CD4-positive, alpha-beta memory T cell (primary cell): ENCODE results near the gene RBM22. TPM values are rescaled to one million over a fixed set of nuclear protein-coding genes. Genes with fewer than 3 reads are reported as not detected.

Experiments
- CTCF ChIA-PET: fragments of 350-600 bp; sonication (Branson Sonifier 250); formaldehyde crosslinking; loops from one replicate; lab custom pipeline; 2021; ENCODE audit warnings: inconsistent platforms; ENCODE audit not compliant: partially characterized antibody; lab: Charles Lee
- POLR2A ChIA-PET: fragments of 350-600 bp; sonication (Branson Sonifier 250); formaldehyde crosslinking; loops from one replicate; lab custom pipeline; 2021; ENCODE audit not compliant: partially characterized antibody; lab: Charles Lee
- DNase-seq, 5 donors: peaks; one replicate each; pipeline versions ENCODE4 v3.0.0 to v3.0.0-alpha.2; 2020 to 2022; ENCODE audit warnings: mixed read lengths in 1 of 5
- H3K27ac ChIP-seq: one replicate; pipeline ENCODE4 v1.7.0; 2013; ENCODE audit warnings: low read depth, low read length
- H3K27me3 ChIP-seq: 2 replicates; pipeline ENCODE4 v1.7.0; 2013; ENCODE audit warnings: mild to moderate bottlenecking, low read length, moderate library complexity; ENCODE audit not compliant: insufficient read depth
- H3K36me3 ChIP-seq: 2 replicates; pipeline ENCODE4 v1.7.0; 2013; ENCODE audit warnings: mild to moderate bottlenecking, low read length, moderate library complexity; ENCODE audit not compliant: insufficient read depth
- H3K4me1 ChIP-seq: 2 replicates; pipeline ENCODE4 v1.7.0; 2013; ENCODE audit warnings: mild to moderate bottlenecking, low read length, moderate library complexity; ENCODE audit not compliant: insufficient read depth
- H3K4me3 ChIP-seq, 2 donors: one replicate each; pipeline ENCODE4 v1.7.0; 2013; ENCODE audit warnings: low read length in 2 of 2, mild to moderate bottlenecking in 1 of 2
- H3K9me3 ChIP-seq, 2 donors: one replicate each; pipeline ENCODE4 v1.7.0; 2013; ENCODE audit warnings: low read length in 2 of 2, control low read depth in 1 of 2; ENCODE audit not compliant: control insufficient read depth in 1 of 2
- H3K27ac Mint-ChIP-seq, 7 donors: one replicate each; pipeline ENCODE4 v1.8.0; 2020 to 2021; ENCODE audit warnings: mixed read lengths in 7 of 7, mild to moderate bottlenecking in 6 of 7, inconsistent platforms in 3 of 7, moderate library complexity in 3 of 7
- H3K27me3 Mint-ChIP-seq, 2 donors: one replicate each; pipeline ENCODE4 v1.8.0; 2020 to 2021; ENCODE audit warnings: mixed read lengths in 2 of 2
- H3K36me3 Mint-ChIP-seq, 2 donors: one replicate each; pipeline ENCODE4 v1.8.0; 2020 to 2021; ENCODE audit warnings: mixed read lengths in 2 of 2, inconsistent platforms in 1 of 2, mild to moderate bottlenecking in 1 of 2
- H3K4me1 Mint-ChIP-seq, 4 donors: one replicate each; pipeline ENCODE4 v1.8.0; 2020 to 2021; ENCODE audit warnings: mixed read lengths in 4 of 4, mild to moderate bottlenecking in 1 of 4
- H3K4me3 Mint-ChIP-seq, 8 donors: one replicate each; pipeline ENCODE4 v1.8.0; 2020 to 2021; ENCODE audit warnings: mixed read lengths in 8 of 8, mild to moderate bottlenecking in 7 of 8, moderate library complexity in 6 of 8, inconsistent platforms in 3 of 8
- H3K9me3 Mint-ChIP-seq, 8 donors: one replicate each; pipeline ENCODE4 v1.8.0; 2020 to 2021; ENCODE audit warnings: mixed read lengths in 8 of 8, mild to moderate bottlenecking in 5 of 8, inconsistent platforms in 3 of 8, moderate library complexity in 1 of 8
- intact Hi-C: fragments of 100-400 bp; cut with micrococcal nuclease; formaldehyde crosslinking; loops from one replicate; pipeline ENCODE4 v1.15.1; 2023
- polyA plus RNA-seq, 2 donors: library from polyadenylated mRNA; unstranded; fragments of 300-500 nt; fragmentation: Illumina TruSeq; gene quantifications; one replicate each; pipeline ENCODE4 v1.2.3, GENCODE V29; 2021
- total RNA-seq, 2 experiments: library from RNA; stranded (reverse); gene quantifications; one replicate each; pipeline ENCODE4 v1.2.3, GENCODE V29; 2021

The RBM22 gene
- total and polyA plus RNA-seq, 4 experiments from 2014 or later, result 52.4 to 91.2 (median 80.2) TPM

DNA sequence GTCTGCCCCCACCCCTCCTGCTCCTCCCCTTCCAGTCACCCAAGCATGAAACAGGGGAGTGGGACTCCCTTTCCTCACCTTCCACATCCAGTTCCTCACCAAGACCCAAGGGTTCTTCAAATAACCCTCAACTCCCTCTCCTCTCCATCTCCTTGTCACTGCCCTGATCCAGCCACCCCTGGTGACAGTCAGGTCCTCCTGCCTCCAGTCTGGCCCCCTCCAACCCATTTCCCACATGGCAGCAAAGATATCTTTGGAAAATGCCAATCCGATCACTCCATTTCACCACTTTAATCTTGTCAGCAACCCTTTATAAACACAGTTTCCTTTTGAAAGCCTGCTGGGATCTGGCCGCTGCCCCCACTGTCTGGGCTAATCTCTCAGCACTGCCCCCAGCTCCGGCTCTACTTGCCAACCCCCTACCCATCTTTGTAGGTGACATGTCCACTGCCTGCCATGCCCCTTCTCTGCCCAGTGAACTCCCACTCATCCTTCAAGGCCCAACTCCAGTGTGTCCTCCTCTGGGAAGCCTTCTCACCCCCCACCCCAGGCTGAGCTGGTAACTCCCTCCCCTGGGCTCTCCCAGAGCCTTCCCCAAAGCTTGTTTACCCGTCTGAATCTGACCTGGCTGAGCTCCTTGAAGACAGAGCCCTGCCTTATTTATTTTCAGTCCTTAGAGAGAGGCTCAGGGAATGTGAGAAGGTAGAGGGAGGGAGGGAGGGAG is 40.6 kb downstream of the RBM22 start:
- no peak overlapping the region for H3K27ac ChIP-seq
- H3K36me3 Mint-ChIP-seq, result no peaks in the 10 kb centered on the region
- H3K4me3 ChIP-seq, result no peak overlapping the region
- intact Hi-C loops, result no loop called here
- H3K36me3 ChIP-seq, result no peaks in the 10 kb centered on the region
- H3K27me3 Mint-ChIP-seq, result peaks cover 7% of the 10 kb centered on the region in 2 donors
- ChIA-PET CTCF (interaction anchor here (2.1 kb wide), 1 partner anchor 119 kb away, joined by 5 read pairs; the partner anchor contains the start of gene SMIM3), POLR2A (no interaction called here)
- peaks cover 12% of the 10 kb centered on the region for H3K4me1 ChIP-seq
- no peaks in the 10 kb centered on the region for H3K27me3 ChIP-seq
- no peak for DNase-seq
- H3K9me3 ChIP-seq, result no peaks in the 10 kb centered on the region
- H3K9me3 Mint-ChIP-seq, result peaks cover 0 to 2% (median 0%) of the 10 kb centered on the region in 8 donors
- no peak overlapping the region for H3K27ac Mint-ChIP-seq
- peaks cover 3 to 12% (median 7%) of the 10 kb centered on the region in 4 donors for H3K4me1 Mint-ChIP-seq
- no peak overlapping the region for H3K4me3 Mint-ChIP-seq

DNA sequence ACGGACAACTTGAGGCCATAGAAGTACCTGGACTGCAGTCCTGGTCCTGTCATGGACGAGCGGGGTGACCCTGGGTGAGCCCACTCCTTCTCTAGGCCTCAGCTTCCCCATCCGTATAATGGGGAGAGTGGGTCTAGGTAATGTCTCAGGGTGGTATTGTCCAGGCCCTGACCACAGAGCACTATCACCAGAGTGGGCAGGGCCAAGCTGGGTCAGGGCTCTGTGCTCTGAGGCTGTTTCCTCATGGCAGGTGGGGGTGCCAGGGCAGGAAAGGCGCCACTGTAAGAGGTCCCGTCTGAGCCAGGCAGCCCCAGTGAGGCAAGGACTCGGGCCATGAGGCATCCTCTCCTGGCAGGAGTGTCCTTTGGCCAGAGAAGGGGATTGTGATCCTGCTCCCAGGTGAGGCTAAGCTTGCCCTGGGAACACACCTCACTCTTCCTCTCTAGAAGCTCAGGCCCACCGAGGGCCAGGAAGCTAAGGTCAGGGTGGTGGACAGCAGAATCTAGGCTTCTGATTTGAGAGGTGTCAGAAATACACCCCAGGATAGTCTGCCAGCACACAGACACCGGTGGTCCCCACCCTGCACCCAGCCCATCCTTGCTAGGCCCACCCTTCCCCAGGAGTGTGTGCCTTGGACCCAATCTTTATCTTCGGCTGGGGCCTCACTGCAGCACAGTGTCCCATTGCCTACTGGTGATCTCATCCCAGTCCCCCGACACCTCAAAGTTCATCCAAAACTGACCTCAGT is 41.3 kb downstream of the RBM22 start:
- Histone ChIP-seq H3K36me3 (no peaks in the 10 kb centered on the region), H3K27me3 (no peaks in the 10 kb centered on the region), H3K4me3 (no peak overlapping the region), H3K4me1 (peaks cover 12% of the 10 kb centered on the region), H3K9me3 (no peaks in the 10 kb centered on the region), H3K27ac (no peak overlapping the region)
- H3K36me3 Mint-ChIP-seq, result no peaks in the 10 kb centered on the region
- H3K4me1 Mint-ChIP-seq, result peaks cover 3 to 12% (median 7%) of the 10 kb centered on the region in 4 donors
- no peak overlapping the region for H3K27ac Mint-ChIP-seq
- ChIA-PET CTCF (no interaction called here), POLR2A (no interaction called here)
- H3K9me3 Mint-ChIP-seq, result peaks cover 0 to 2% (median 0%) of the 10 kb centered on the region in 8 donors
- DNase-seq, result no peak
- peaks cover 2 to 4% of the 10 kb centered on the region in 2 donors for H3K27me3 Mint-ChIP-seq
- no peak overlapping the region for H3K4me3 Mint-ChIP-seq
- intact Hi-C loops, result loop anchor here (5.0 kb wide), 1 partner anchor 118 kb away; the partner anchor contains the start of gene SMIM3

DNA sequence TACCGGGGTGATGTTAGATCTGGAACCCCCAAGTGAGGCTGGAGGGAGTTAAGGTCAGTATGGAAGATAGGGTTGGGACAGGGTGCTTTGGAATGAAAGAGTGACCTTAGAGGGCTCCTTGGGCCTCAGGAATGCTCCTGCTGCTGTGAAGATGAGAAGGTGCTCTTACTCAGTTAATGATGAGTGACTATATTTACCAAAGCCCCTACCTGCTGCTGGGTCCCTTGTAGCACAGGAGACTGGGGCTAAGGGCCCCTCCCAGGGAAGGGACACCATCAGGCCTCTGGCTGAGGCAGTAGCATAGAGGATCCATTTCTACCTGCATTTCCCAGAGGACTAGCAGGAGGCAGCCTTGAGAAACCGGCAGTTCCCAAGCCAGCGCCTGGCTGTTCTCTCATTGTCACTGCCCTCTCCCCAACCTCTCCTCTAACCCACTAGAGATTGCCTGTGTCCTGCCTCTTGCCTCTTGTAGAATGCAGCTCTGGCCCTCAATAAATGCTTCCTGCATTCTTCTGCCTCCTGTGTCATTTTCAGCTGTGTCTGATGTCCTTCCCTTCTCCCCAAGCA is 42.1 kb downstream of the RBM22 start:
- Mint-ChIP-seq H3K36me3 (no peaks in the 10 kb centered on the region), H3K27ac (peak overlapping the region in 2 of 7 donors; percentile 66 to 91), H3K4me1 (peaks cover 3 to 12% (median 9%) of the 10 kb centered on the region in 4 donors), H3K9me3 (peaks cover 0 to 2% (median 0%) of the 10 kb centered on the region in 8 donors), H3K27me3 (peaks cover 0 to 2% of the 10 kb centered on the region in 2 donors), H3K4me3 (peak overlapping the region in 3 of 8 donors; percentile 25 to 60 (median 39))
- Histone ChIP-seq H3K27me3 (no peaks in the 10 kb centered on the region), H3K36me3 (no peaks in the 10 kb centered on the region), H3K4me3 (no peak overlapping the region), H3K4me1 (peaks cover 12% of the 10 kb centered on the region), H3K9me3 (no peaks in the 10 kb centered on the region), H3K27ac (no peak overlapping the region)
- ChIA-PET CTCF (interaction anchor here (1.9 to 2.3 kb wide), 2 partner anchors 41 to 201 kb away, joined by 8 to 11 read pairs; partner anchors contain the start of gene RBM22), POLR2A (no interaction called here)
- intact Hi-C loops, result loop anchor here (5.0 kb wide), 1 partner anchor 119 kb away; the partner anchor contains the start of gene SMIM3
- no peak for DNase-seq

DNA sequence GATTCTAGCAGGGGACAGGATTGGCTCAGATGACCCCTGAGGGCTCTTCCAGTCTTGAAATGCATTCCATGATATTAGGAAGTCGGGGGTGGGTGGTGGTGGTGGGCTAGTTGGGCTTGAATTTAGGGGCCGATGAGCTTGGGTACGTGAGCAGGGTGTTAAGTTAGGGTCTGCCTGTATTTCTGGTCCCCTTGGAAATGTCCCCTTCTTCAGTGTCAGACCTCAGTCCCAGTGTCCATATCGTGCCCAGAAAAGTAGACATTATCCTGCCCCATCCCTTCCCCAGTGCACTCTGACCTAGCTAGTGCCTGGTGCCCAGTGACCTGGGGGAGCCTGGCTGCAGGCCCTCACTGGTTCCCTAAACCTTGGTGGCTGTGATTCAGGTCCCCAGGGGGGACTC is 42.7 kb downstream of the RBM22 start:
- no peaks in the 10 kb centered on the region for H3K27me3 ChIP-seq
- CTCF ChIA-PET, result interaction anchor here (1.5 to 4.9 kb wide), 5 partner anchors 42 to 208 kb away, joined by 7 to 34 read pairs (median 8); partner anchors contain the start of genes IRGM and RBM22
- H3K36me3 Mint-ChIP-seq, result no peaks in the 10 kb centered on the region
- no peak for DNase-seq
- intact Hi-C loops, result loop anchor here (5.0 kb wide), 1 partner anchor 119 kb away; the partner anchor contains the start of gene SMIM3
- H3K9me3 ChIP-seq, result no peaks in the 10 kb centered on the region
- peaks cover 0 to 2% of the 10 kb centered on the region in 2 donors for H3K27me3 Mint-ChIP-seq
- peaks cover 0 to 2% (median 0%) of the 10 kb centered on the region in 8 donors for H3K9me3 Mint-ChIP-seq
- POLR2A ChIA-PET, result interaction anchor here (1.2 to 1.9 kb wide), 2 partner anchors 42 to 593 kb away, joined by 3 to 8 read pairs; partner anchors contain the start of gene RBM22
- peak overlapping the region in 1 of 7 donors; percentile 47 for H3K27ac Mint-ChIP-seq
- H3K36me3 ChIP-seq, result no peaks in the 10 kb centered on the region
- no peak overlapping the region for H3K4me3 ChIP-seq
- H3K27ac ChIP-seq, result no peak overlapping the region
- peak overlapping the region in 4 of 8 donors; percentile 7 to 81 (median 54) for H3K4me3 Mint-ChIP-seq
- H3K4me1 Mint-ChIP-seq, result peaks cover 3 to 12% (median 9%) of the 10 kb centered on the region in 4 donors
- peaks cover 12% of the 10 kb centered on the region for H3K4me1 ChIP-seq

DNA sequence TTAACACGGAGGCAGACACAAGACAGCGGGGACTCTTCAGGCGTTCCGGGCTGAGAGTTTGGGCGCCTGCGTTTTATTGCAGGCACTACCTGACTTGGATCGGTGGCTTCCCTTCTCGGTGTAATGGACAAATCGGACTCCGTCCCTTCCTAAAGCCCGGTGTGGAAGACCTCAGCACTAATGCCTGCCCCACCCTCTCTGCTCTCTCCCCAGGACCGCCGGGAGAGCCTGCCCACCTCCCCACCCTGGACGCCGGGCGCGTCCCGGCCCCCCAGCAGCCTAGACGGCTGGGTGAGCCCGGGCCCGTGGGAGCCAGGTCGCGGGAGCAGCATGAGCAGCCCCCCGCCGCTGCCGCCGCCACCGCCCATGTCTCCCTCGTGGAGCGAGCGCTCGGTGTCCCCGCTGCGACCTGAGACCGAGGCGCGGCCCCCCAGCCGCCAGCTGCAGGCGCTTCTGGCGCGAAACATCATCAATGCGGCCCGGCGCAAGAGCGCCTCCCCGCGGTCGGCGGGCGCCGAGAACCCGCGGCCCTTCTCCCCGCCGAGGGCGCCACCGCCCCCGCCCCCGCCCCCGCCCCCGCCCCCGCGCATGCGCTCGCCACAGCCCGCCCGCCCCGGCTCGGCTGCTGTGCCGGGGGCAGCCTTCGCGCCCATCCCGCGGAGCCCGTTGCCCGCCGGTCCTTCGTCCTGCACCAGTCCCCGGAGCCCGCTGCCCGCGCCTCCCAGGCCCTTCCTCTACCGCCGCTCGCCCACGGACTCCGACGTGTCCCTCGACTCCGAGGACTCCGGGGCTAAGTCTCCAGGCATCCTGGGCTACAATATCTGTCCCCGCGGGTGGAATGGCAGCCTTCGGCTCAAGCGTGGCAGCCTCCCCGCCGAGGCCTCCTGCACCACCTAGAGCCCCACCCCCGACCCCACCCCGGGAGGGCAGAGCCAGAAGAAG is 44.4 kb downstream of the RBM22 start:
- H3K27me3 ChIP-seq, result no peaks in the 10 kb centered on the region
- Mint-ChIP-seq H3K4me1 (peaks cover 3 to 12% (median 9%) of the 10 kb centered on the region in 4 donors), H3K27me3 (no peaks in the 10 kb centered on the region), H3K36me3 (no peaks in the 10 kb centered on the region), H3K9me3 (peaks cover 0 to 2% (median 0%) of the 10 kb centered on the region in 8 donors), H3K27ac (peak overlapping the region in 6 of 7 donors; percentile 11 to 88 (median 70)), H3K4me3 (peak overlapping the region; percentile 81 to 92 (median 83))
- H3K4me3 ChIP-seq, result peak overlapping the region; percentile 17 to 56
- peaks cover 12% of the 10 kb centered on the region for H3K4me1 ChIP-seq
- peak; percentile 76 to 85 (median 84) for DNase-seq
- peak overlapping the region; percentile 28 for H3K27ac ChIP-seq
- no peaks in the 10 kb centered on the region for H3K9me3 ChIP-seq
- intact Hi-C loops, result loop anchor here (1.0 to 5.0 kb wide), 6 partner anchors 44 to 198 kb away; partner anchors contain the start of genes IRGM and SMIM3
- POLR2A ChIA-PET, result interaction anchor here (0.7 to 1.9 kb wide), 3 partner anchors 15 to 127 kb away, joined by 3 to 8 read pairs (median 3); partner anchors contain the start of gene RBM22
- CTCF ChIA-PET, result interaction anchor here (0.6 to 4.9 kb wide), 7 partner anchors 44 to 206 kb away, joined by 3 to 34 read pairs (median 4); partner anchors contain the start of genes RBM22 and SMIM3
- H3K36me3 ChIP-seq, result no peaks in the 10 kb centered on the region

DNA sequence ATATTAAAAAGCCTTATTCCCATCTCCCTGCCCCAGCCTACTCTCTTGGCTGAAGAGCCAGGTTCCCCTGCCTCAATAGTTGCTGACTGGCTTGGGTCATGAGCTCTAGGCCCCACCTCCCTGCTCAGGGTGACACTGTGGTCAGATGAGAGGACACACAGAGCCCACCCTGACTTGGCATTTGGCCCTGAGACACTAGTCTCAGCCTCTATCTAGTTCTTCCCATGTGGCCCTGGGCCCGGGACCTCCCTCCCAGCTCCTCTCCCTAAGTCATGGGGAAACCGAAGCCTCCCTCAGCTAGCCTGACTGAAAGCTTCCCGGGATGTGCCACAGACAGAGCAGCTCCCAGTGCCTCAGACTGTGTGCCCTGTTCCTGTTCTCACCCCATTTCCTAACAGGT is 45.6 kb downstream of the RBM22 start:
- Histone ChIP-seq H3K4me1 (peaks cover 12% of the 10 kb centered on the region), H3K27ac (no peak overlapping the region), H3K27me3 (no peaks in the 10 kb centered on the region), H3K9me3 (no peaks in the 10 kb centered on the region), H3K4me3 (no peak overlapping the region), H3K36me3 (no peaks in the 10 kb centered on the region)
- ChIA-PET POLR2A (no interaction called here), CTCF (interaction anchor here (1.2 to 4.9 kb wide), 5 partner anchors 95 to 205 kb away, joined by 3 to 34 read pairs (median 4); partner anchors contain the start of gene SMIM3)
- Mint-ChIP-seq H3K36me3 (no peaks in the 10 kb centered on the region), H3K4me3 (peak overlapping the region in 3 of 8 donors; percentile 10 to 55 (median 15)), H3K27me3 (no peaks in the 10 kb centered on the region), H3K9me3 (peaks cover 0 to 2% (median 0%) of the 10 kb centered on the region in 8 donors), H3K27ac (peak overlapping the region in 1 of 7 donors; percentile 64), H3K4me1 (peaks cover 3 to 12% (median 9%) of the 10 kb centered on the region in 4 donors)
- DNase-seq, result no peak
- intact Hi-C loops, result loop anchor here (5.0 kb wide), 1 partner anchor 122 kb away; the partner anchor contains the start of gene SMIM3
